Effector memory CD8-positive, alpha-beta T cell (primary cell): ENCODE results near the gene PHACTR1.

Source experiments
- ATAC-seq: fragments of 150-1000 bp; cut with Tn5 transposase; replicated peaks from 2 replicates; pipeline ENCODE4 v1.10.0; 2021; ENCODE audit warnings: mild to moderate bottlenecking, moderate library complexity
- DNase-seq, 3 experiments: peaks; one replicate each; pipeline ENCODE4 v3.0.0; 2021
- H3K27ac Mint-ChIP-seq, 2 donors: one replicate each; pipeline ENCODE4 v1.8.0; 2022; ENCODE audit warnings: mild to moderate bottlenecking in 2 of 2, mixed read lengths in 2 of 2, moderate library complexity in 2 of 2
- H3K27me3 Mint-ChIP-seq, 2 donors: one replicate each; pipeline ENCODE4 v1.8.0; 2022; ENCODE audit warnings: mixed read lengths in 2 of 2
- H3K36me3 Mint-ChIP-seq: one replicate; pipeline ENCODE4 v1.8.0; 2022; ENCODE audit warnings: mild to moderate bottlenecking, moderate library complexity, mixed read lengths; ENCODE audit not compliant: insufficient read depth
- H3K4me1 Mint-ChIP-seq, 2 donors: one replicate each; pipeline ENCODE4 v1.8.0; 2022; ENCODE audit warnings: low read depth in 2 of 2, mixed read lengths in 2 of 2
- H3K4me3 Mint-ChIP-seq, 2 donors: one replicate each; pipeline ENCODE4 v1.8.0; 2022; ENCODE audit warnings: mild to moderate bottlenecking in 2 of 2, mixed read lengths in 2 of 2, moderate library complexity in 2 of 2
- H3K9me3 Mint-ChIP-seq, 2 donors: one replicate each; pipeline ENCODE4 v1.8.0; 2022; ENCODE audit warnings: mixed read lengths in 2 of 2

Gene PHACTR1

DNA sequence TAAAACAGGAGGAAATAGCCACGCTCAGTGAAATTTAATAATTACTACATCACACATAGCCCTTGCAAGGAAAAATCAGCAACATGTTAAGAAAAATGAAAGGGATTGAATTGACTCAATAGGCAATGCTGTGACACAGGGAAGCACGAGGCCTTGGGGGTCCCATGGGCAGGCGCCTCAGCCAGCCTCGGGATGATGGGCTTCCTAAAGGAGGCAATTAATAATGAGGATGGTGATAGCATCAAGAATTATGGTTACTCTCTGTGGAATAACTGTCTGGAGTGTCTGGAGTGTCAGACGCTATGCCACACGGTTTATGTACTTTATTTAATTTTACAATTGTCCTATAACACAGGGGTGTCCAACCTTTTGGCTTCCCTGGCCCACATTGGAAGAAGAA, 481.6 kb downstream of the PHACTR1 start:
- Mint-ChIP-seq H3K4me1 (no peaks in the 10 kb centered on the region), H3K27ac (no peak overlapping the region), H3K36me3 (no peaks in the 10 kb centered on the region), H3K27me3 (peaks cover 16 to 30% of the 10 kb centered on the region in 2 donors), H3K9me3 (no peaks in the 10 kb centered on the region), H3K4me3 (no peak overlapping the region)
- no peak for DNase-seq
- ATAC-seq: no peak

DNA sequence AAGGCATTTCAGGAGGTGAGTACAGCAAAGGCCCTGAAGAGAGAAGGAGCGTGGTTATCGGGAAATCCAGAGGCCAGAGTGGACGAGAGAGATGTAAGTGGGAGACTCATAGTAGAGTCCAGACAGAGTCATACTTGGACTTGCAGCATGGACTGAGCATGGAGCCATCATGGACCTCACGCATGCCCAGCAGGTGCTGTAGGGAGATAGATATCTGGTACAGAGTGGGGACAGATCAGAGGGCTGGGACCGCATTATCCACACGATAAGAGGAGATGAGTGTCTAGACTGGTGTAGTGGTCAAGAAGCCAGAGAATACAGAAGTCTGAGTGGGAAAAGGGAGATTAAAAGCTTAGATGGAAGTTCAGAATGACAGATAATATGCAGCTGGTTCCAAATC, 484.8 kb downstream of the PHACTR1 start:
- no peak for ATAC-seq
- no peak for DNase-seq
- Mint-ChIP-seq H3K4me3 (no peak overlapping the region), H3K4me1 (no peaks in the 10 kb centered on the region), H3K27me3 (peaks cover 29 to 48% of the 10 kb centered on the region in 2 donors), H3K27ac (no peak overlapping the region), H3K9me3 (no peaks in the 10 kb centered on the region), H3K36me3 (no peaks in the 10 kb centered on the region)

DNA sequence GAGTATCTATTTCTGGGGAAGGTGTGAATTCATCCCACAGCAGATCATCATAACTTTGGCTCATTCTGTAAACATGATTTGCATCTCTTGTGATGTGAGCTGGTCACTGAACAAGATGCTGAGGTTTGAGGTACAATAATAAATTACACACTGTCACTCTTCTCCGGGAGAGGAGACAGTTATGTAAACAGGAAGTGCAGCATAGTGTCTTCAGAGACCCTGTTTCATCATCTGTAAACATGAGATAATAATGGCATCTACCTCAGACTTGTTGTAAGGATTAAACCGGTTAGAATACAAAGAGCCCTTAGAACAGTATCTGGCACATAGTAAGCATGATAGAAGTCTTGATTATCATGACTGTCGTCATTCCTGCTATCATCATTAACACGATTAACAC, 486.6 kb downstream of the PHACTR1 start:
- Mint-ChIP-seq H3K27me3 (peaks cover 23 to 46% of the 10 kb centered on the region in 2 donors), H3K27ac (no peak overlapping the region), H3K4me3 (no peak overlapping the region), H3K9me3 (no peaks in the 10 kb centered on the region), H3K4me1 (no peaks in the 10 kb centered on the region), H3K36me3 (no peaks in the 10 kb centered on the region)
- ATAC-seq: no peak
- DNase-seq: no peak

DNA sequence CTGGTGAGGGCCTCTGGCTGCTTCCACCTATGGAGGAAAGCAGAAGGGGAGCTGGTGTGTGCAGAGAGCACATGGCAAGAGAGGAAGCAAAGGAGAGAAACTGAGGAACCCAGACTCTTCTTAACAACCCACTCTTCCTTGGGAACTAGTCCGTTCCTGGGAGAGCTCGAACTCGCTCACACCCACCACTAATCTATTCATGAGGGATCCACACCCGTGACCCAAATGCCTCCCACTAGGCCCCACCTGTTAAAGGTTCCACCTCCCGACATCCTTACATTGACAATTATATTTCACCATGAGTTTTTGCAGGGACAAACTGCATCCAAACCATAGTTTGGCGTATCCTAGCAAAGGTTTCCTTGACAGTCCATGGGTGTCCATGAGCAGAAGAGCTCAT, 488.5 kb downstream of the PHACTR1 start:
- H3K4me1 Mint-ChIP-seq: no peaks in the 10 kb centered on the region
- no peaks in the 10 kb centered on the region for H3K9me3 Mint-ChIP-seq
- H3K4me3 Mint-ChIP-seq: no peak overlapping the region
- peaks cover 23 to 41% of the 10 kb centered on the region in 2 donors for H3K27me3 Mint-ChIP-seq
- ATAC-seq: no peak
- H3K36me3 Mint-ChIP-seq: no peaks in the 10 kb centered on the region
- no peak for DNase-seq
- no peak overlapping the region for H3K27ac Mint-ChIP-seq

DNA sequence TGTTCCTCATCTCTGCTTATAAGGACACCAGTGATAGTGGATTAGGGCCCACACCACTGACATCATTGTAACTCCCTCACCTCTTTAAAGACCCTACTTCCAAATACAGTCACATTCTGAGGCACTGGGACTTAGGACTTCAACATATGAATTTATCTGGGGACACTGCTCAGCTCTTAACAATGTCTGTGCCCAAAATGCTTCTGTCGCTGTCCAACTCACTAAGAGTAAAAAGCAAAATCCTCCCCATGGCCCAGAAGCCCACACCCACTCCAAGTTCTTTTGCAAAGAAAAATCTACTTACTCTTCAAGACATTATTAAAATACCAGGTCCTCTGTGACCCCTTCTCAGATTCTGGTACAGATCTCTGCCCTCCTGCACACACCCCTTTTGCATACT, 495.5 kb downstream of the PHACTR1 start:
- H3K9me3 Mint-ChIP-seq: no peaks in the 10 kb centered on the region
- no peaks in the 10 kb centered on the region for H3K4me1 Mint-ChIP-seq
- no peak overlapping the region for H3K27ac Mint-ChIP-seq
- DNase-seq: no peak
- H3K36me3 Mint-ChIP-seq: no peaks in the 10 kb centered on the region
- H3K27me3 Mint-ChIP-seq: peaks cover 20 to 32% of the 10 kb centered on the region in 2 donors
- no peak for ATAC-seq
- no peak overlapping the region for H3K4me3 Mint-ChIP-seq

DNA sequence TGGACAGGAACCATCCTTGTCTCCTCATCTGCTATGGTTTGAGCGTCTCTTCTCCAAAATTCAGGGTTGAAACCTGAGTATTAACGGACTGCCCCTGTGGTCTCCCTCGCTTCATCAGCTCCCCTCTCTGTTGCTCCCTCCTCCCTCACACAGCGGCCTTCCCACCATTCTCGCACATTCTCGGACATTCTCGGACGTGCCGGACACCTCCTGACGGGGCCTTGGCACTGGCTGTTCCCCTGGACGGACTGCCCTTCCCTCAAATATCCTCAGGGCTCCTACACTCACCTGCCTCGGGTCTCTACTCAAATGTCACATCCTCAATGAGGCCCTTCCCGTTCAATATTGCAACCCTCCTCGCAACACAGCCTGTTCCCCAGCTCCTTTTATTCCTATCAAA, 496.0 kb downstream of the PHACTR1 start:
- no peak for DNase-seq
- Mint-ChIP-seq H3K27ac (no peak overlapping the region), H3K4me3 (no peak overlapping the region), H3K27me3 (peaks cover 20 to 28% of the 10 kb centered on the region in 2 donors), H3K9me3 (no peaks in the 10 kb centered on the region), H3K4me1 (no peaks in the 10 kb centered on the region), H3K36me3 (no peaks in the 10 kb centered on the region)
- no peak for ATAC-seq

DNA sequence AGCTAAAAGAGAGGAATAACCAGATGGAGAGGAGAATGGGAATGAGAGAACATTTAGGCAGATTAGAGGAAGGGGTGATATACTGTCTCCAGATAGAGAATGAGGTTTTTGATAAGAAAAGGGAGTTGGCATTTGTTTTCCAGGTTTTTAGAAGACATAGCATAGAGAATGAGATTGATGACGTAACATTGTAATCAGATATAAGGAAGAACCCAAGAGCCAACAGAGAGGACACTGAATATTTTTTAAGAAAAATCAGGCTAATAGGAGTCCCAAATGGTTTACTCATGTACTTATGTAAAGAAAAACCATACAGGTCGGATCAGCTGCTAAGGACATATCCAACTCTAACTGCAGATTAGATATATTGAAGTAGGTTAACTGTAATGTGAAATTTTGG, 498.8 kb downstream of the PHACTR1 start:
- Mint-ChIP-seq H3K27ac (no peak overlapping the region), H3K4me3 (no peak overlapping the region), H3K4me1 (no peaks in the 10 kb centered on the region), H3K36me3 (no peaks in the 10 kb centered on the region), H3K27me3 (peaks cover 36 to 45% of the 10 kb centered on the region in 2 donors), H3K9me3 (no peaks in the 10 kb centered on the region)
- no peak for ATAC-seq
- DNase-seq: no peak

DNA sequence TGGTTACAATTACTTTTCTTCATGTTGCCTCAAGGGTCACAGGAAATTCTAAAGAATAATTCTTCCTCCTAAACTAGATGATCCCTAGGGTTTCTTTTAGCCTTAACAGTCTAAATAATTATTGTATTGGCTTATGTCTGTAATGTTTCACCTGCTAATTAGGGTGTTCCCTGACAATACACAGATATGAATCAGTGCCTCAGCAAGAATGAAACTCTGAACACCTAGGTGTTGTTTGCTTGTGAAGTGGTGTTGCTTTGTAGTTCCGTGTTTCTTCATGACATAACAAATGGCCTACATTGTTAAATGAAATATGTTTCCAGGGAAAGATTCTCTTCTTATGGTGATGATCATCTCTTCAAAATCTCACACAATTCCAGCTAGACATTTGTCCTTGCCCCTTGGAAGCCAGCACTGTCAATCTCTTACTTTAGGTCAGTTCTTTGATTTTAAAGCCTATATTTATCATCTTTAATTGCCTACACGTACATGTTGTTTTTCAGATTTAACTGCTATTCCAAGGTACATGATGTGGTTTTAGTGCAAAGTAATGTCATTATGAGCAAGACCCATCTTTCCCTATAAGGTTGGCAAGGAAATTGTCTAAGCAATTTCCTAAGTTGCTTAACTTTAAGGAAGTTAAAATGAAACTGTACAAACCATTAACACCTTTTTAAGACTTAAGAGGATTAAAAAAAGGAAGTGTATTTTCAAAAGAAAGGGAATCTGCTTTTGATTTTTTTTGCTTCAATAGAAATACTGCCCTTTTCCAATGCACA, 499.9 kb downstream of the PHACTR1 start:
- H3K27ac Mint-ChIP-seq: no peak overlapping the region
- no peaks in the 10 kb centered on the region for H3K36me3 Mint-ChIP-seq
- H3K4me3 Mint-ChIP-seq: no peak overlapping the region
- H3K27me3 Mint-ChIP-seq: peaks cover 32 to 48% of the 10 kb centered on the region in 2 donors
- no peaks in the 10 kb centered on the region for H3K4me1 Mint-ChIP-seq
- H3K9me3 Mint-ChIP-seq: no peaks in the 10 kb centered on the region
- no peak for ATAC-seq
- no peak for DNase-seq

DNA sequence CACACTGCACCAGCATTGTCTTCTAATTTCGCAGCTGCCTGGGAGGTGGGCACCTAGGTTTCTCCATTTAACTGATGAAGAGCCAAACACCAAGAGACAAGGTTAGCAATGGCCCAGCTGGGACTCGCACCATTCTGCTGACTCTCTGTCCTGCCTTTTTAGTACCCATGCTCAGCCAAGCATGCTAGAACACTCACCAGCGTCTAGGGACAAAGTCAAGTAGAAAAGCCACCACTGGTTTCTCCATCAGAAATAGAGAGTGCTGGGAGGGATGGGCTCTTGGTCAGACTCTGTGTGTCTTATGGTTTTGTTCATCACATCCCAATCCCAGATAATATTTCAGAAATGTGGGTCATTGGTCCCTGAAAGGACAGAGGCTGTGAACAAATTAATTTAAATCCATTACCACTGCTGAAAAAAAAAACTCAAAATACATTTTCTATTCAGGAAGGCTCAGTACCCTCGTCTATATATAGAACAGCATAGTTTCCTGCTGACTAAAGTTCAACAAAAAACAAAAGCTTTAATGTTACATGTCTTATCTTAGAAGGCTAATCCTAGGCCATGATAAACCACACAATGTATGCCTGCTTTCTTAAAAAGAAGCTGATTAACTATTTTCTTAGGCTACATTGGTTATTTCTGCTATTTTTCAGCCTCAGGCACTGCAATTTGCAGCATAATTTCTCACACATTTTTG, 500.8 kb downstream of the PHACTR1 start:
- H3K4me3 Mint-ChIP-seq: no peak overlapping the region
- H3K27me3 Mint-ChIP-seq: peaks cover 22 to 39% of the 10 kb centered on the region in 2 donors
- no peaks in the 10 kb centered on the region for H3K36me3 Mint-ChIP-seq
- DNase-seq (no peak), ATAC-seq (no peak)
- no peak overlapping the region for H3K27ac Mint-ChIP-seq
- no peaks in the 10 kb centered on the region for H3K9me3 Mint-ChIP-seq
- no peaks in the 10 kb centered on the region for H3K4me1 Mint-ChIP-seq

DNA sequence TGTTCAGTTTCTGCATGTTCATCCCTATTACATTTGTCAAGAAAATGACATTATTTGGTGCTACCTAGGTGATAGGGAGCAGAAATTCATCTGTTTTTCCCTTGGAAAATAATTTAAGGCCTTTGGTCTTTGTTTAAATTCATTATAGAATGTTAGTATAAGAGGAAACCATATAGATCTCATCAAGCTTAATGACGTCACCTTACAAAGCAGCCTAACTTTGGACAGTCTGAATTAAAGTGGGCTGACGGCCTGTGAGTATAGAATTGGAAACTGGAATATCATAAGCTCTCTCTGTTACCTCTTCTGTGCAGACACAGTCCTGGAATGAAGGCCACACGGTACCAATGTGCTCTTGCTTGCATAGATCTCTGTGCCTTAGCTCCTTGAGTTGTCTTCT, 503.7 kb downstream of the PHACTR1 start:
- ATAC-seq (no peak), DNase-seq (no peak)
- no peaks in the 10 kb centered on the region for H3K4me1 Mint-ChIP-seq
- H3K4me3 Mint-ChIP-seq: no peak overlapping the region
- H3K36me3 Mint-ChIP-seq: no peaks in the 10 kb centered on the region
- H3K27me3 Mint-ChIP-seq: peaks cover 16 to 26% of the 10 kb centered on the region in 2 donors
- no peaks in the 10 kb centered on the region for H3K9me3 Mint-ChIP-seq
- H3K27ac Mint-ChIP-seq: no peak overlapping the region

DNA sequence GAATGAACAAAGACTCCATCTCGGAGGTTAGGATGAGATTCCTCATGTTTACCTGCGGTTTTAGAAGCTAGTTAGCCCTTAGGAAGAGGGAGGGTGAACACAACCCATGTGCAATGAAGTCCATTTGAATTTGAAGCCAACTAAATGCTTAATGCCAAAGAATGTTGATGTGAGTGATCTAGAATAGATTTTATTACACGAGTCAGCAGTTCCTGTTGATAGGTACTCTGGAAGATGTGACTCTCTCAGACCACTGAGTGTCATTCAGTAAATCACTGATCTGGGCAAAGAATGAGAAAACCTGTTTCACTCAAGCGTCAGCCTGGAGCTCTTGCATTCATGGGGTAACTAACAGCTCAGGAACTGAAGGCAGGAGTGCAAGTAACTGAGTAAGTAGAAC, 505.5 kb downstream of the PHACTR1 start:
- no peak for DNase-seq
- no peak overlapping the region for H3K27ac Mint-ChIP-seq
- no peaks in the 10 kb centered on the region for H3K9me3 Mint-ChIP-seq
- H3K4me1 Mint-ChIP-seq: no peaks in the 10 kb centered on the region
- peaks cover 16 to 34% of the 10 kb centered on the region in 2 donors for H3K27me3 Mint-ChIP-seq
- H3K4me3 Mint-ChIP-seq: no peak overlapping the region
- no peak for ATAC-seq
- H3K36me3 Mint-ChIP-seq: no peaks in the 10 kb centered on the region

DNA sequence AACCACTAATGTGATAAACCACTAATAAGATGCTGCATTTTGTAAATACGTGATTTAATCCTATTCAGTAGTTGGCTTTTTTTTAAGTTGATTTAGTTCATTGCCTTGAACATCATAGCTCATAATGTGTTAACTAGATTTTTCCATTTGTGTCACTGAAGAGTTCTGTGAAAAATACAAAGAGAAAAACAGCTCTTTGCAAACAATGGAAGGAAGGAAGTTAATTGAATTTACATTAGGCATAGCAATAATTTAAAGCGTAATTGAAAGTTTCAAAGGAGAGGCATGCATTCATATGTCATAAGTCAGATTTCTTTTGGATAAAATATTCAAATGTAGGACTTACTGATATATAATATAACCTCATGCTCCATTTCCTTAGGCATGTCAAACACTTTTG, 509.5 kb downstream of the PHACTR1 start:
- DNase-seq (no peak), ATAC-seq (no peak)
- H3K36me3 Mint-ChIP-seq: no peaks in the 10 kb centered on the region
- H3K9me3 Mint-ChIP-seq: no peaks in the 10 kb centered on the region
- peaks cover 12 to 14% of the 10 kb centered on the region in 2 donors for H3K4me1 Mint-ChIP-seq
- H3K4me3 Mint-ChIP-seq: no peak overlapping the region
- no peak overlapping the region for H3K27ac Mint-ChIP-seq
- peaks cover 0 to 17% of the 10 kb centered on the region in 2 donors for H3K27me3 Mint-ChIP-seq

DNA sequence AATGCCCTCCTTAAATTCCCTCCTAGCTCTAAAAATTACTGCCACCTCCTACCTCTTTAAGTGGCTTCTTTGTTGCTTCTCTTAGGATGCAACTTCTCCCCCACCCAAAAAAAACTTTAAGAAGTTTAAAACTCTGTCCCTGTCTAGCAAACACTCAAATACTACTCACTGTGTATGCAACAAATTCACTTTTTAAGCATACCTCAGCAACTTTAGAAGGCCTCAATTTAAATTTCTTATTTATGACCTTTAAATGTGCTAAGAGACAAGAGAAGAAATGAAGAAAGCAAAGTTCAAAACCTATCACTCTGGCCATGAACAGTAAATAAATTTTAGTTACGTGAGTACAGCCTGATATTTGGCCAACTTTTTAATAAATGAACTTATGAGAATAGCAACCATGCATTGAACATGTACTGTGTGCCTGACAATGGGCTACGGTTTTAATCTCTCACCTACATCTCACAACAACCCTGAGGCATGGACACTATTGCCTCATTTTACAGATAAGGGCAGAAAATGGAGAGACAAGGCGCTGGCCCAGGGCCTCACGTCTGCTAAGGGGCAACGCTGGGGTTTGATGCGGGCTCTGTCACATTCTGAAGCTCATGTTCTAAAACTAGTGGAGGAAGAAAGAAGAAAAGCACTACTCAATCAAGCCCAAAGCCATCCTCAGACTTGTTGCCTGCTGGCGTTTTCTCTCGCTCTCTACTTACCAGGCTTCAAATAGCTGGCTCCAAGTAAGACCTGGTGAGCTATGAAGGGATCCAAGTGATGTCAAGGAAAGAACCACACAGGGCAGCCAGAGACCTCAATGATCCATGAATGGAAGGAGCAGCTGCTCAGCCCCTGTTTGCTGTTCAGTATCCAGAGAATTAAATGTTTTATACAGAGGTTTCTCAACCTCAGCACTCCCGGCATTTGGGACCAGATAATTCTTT, 512.0 kb downstream of the PHACTR1 start:
- Mint-ChIP-seq H3K4me1 (peaks cover 14% of the 10 kb centered on the region in 2 donors), H3K36me3 (no peaks in the 10 kb centered on the region), H3K27me3 (peaks cover 0 to 17% of the 10 kb centered on the region in 2 donors), H3K27ac (no peak overlapping the region), H3K4me3 (no peak overlapping the region), H3K9me3 (no peaks in the 10 kb centered on the region)
- DNase-seq (no peak), ATAC-seq (no peak)
